Activated CD4-positive, CD25-positive, alpha-beta regulatory T cell treated with anti-CD3 and anti-CD28 coated beads, Interleukin-2, amount 50 U/mL, for 24 hours (primary cell): ENCODE results near the gene GADL1.

Experiments used
- ATAC-seq, 2 donors: fragments of 150-1000 bp; cut with Tn5 transposase; one replicate each; pipeline ENCODE4 v1.10.0; 2021; ENCODE audit warnings: mild to moderate bottlenecking in 1 of 2, moderate library complexity in 1 of 2

Gene GADL1

DNA sequence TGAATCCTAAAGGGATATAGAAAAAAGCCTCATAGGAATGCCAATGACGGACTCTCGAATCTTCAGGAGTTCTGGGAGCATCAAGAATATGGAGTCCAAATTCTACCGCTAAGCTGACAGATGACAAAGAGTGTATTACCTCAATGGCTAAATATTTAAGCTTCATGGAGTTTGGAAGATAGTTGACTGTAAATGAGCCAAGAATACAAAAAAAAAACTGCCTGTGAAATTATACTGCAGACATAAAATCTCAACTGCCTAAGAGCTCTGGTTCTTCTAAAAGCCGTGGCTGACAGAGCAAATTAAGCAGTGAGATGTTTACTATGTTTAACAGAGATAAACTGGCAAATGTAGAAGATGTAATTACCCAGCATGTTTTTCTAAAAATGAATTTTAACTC lies 140.0 kb downstream of the GADL1 start:
- no peak for ATAC-seq

DNA sequence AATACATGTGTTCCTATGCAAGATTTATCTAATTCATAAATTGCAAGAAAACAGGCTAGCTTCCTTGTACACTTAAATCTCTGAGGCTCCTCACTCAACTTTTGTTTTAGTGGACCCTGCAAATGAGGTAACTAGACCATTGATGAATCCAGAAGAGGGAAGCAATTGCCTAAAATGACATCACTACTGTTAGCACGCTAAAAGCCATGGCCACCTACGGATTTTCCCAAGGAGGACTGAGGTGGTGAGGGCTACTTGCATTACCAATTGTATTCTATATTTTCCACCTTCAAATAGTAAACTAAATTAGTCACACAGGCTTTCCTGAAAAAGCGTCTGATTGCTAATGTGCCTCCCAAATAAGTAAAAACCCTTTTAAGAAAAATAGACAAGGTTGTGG lies 140.7 kb downstream of the GADL1 start:
- ATAC-seq: no peak

DNA sequence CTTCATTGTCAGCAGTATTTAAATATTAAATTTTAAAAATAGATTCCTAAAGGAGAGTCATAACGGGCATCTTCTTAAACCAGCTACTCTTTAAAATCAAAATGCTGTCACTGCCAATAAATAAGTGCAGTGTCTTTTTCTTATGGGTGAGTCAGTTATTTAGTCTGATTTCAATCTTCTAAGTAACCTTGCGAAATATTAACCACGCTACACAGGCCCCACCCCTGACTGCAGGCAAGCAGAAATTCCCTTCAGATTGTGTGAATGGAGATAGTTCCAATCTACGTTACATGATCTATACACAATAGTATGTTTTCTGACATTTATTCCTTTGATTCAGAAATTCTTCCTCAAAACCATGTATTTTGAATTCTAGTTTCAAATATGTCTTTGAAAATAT lies 141.5 kb downstream of the GADL1 start:
- no peak for ATAC-seq

DNA sequence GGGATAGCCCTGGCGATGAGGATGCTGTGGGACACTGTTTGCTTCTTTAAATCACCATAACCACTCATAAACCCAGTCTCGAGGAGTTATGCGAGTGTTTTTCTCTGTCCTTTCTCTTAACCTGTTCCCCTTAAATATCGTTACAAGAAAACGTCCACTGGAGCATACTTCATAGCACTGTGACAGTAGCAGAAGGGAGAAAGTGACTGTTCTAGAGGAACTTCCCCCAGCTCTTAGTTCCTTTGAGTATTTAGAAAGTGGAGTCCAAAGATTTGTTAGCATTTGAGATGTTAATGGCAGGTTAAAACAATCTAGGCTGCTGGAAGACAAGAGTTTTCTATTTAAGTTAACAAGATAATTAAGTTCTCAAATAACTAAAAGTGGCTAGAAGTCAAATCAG lies 142.0 kb downstream of the GADL1 start:
- ATAC-seq: no peak

DNA sequence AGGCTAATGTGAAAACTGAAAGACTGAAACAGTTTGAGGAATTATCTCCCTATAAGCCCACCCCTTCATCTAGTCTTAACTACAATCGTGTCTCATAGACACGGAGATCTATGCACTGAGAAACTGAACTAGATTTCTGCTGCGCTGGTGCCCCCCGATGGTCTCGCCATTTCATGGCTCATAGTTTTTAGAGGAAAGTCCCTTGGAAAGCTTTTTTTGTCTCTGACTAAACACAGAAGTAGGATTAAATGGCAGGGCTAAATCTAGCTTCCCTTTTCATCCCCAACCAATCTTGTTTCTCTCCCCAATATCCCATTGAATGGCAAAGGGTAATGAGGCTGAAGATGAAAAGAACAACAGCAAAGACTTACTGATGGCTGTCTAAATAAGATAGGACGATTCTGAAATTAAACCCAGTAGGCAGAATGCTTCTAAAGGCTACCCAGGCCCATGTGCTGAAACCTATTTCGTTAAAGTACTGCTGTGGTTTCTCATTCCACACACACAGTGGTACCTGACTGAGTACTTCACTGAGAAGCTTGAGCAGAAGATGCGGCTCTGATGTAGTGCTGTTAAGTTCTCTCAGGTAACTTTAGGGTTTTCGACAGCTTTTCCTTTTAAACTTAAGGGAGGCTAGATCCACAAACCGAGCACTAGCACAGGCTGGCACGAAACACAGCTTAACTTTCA lies 142.7 kb downstream of the GADL1 start:
- ATAC-seq: peak; percentile 23 to 27

DNA sequence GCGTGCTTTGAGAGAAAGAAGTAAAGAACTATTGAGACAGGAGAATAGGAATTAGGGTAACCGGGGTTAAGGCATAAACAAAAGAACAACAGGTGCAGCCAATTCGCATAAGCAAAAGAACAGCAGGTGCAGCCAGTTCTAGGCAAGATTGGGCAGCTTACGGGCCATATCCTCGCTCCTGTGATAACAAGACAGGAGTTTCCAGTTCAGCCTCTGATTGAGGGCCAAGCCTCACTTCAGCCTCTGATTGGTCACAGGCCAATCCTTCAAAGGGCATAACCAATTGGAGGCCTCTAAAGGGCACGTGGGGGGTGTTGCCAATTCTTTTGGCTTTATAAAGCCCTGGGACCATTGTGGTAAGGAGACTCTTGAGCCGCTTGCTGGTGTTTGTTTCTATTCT lies 143.5 kb downstream of the GADL1 start:
- no peak for ATAC-seq

DNA sequence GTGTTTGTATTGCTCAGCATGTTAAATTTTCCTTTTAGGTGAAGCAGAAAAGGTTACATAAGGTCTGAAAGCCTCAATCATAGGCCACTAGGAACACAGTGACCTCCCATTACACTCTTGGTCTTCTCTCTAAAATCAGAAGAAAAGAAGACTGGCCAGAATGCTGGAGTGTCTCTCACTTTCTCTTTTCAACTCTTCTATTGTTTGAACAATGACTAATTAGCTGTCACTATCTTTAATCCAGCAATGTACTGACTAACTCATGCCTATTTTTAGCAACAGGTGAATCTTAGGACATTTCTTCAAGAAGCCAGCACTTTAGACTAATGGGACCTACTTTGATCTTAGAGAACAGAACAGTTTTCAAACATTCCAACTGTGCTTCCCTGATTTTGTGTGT lies 145.2 kb downstream of the GADL1 start:
- ATAC-seq: peak; percentile 72 to 78

DNA sequence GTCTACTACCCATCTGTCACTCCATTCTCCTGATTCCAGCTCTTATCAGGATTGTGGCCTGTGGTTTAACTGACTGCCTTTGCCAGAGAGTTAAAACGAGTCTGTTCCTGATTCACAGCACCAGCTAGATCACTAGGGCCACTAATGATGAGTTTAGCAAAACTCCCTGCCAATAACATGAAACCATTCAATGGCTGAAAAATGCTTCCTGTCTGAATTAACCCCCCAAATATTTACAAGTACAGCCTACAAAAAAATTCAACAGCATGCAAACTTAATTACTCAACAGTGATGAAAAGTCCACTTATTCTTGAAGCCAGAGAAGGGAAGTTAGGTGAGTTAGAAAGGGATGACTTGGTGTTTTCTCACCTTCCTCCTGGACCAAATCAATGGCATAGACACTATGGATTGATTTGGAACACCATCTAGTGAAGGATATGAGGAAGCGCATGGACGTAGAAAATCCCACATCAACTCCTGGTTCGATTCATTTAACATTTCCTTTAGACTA lies 146.6 kb downstream of the GADL1 start:
- ATAC-seq: no peak

DNA sequence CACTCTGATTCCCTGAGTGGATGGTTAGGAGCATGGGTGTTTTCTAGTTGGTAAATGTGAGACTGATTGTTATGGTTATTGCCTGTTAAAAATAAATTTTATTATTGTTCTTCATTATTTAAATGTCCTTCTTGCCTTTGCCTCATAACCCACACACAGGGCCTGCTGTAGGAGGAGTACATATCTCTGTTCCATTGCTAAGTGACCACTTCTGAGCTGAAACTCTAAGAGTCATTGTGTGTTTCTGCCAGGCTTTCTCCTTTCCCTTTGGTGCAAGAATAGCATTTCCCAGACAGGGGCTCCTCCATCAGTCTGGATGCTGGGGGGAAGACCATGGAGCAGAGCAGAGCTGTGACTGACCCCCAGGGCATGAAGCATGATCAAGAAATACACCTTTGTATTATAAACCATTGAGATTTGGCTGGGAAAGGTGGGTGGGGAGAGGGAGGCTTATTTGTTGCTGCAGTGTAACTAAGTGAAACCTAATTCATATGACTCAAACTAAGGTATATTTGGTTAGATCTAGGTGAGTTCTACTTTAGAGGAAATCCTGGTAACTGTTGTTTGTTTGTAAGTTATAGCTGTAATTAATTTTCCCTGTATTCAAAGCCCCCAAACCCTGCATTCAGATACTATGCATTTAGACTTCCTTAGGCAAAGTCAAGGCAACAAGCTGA lies 150.7 kb downstream of the GADL1 start:
- no peak for ATAC-seq

DNA sequence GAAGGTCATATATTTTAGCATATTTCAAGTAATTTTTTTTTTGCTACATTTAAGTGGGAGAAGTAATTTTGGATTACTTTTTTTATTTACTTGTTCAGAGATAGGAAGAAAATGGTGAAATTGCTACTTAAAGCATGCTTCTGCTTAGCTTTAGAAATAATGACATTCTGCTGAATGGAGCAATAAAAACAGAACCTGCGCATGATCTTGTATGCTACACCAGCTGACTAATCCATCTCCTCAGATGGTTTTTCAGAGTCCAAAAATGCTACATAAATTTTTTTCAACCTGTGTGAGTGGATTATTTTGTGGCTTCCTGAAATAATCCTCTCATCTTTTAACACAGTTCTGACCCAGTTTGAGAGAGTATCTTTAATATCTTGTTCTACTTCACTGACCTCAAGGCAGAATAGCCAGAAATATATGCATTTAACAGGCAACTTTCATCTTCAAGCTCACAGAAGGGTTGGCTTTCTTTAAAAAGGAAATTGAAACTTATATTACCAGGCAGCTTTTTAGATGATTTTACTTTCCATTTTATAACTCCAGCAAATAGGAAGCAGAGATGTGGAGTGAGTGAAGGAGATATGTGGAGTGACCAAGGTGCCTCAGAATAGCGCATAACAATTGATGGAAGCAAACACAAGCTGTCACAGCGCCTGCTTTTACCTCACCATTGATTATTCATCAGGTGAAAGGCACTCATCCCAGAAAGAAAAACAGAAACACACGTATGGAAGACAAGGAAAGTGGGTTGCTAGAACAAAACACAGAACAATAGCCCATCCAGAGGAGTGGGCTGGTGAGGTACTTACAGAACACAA lies 151.5 kb downstream of the GADL1 start:
- ATAC-seq: no peak

DNA sequence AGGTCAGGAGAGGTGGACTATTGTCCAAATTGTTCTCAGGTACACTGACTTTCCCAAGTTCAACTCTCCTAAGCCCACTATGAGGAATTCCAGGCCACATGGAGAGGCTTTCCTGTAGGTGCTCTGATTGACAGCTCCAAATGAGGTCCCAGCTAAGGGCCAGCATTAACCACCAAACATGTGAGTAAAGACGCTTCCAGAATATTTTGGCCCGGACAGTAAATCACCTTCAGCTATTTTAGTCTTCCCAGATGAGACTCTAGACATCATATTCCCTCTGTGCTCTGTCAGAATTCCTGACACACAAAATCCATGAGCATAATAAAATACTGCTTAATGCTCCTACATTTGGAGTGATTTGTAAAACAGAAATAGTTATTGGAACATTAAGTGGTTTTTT lies 152.6 kb downstream of the GADL1 start:
- ATAC-seq: no peak

DNA sequence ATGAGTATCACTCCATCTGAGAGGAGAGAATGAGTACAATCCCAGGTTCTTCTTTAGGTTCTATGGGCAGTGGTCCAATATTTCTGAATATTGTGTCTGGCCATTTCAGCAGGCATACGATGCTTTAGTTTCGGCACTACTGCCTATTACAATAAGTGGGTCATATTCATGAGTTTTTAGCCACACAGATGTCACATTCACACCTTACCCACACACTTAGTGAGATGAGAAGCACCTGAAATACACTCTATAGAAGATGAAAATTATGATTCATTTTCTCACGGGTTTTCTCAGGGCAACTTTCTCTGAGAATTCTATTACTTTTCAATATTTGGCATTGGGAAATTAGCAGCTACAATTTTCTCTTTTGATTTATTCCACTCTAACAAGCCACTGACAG lies 155.9 kb downstream of the GADL1 start:
- ATAC-seq: peak; percentile 53 to 59

DNA sequence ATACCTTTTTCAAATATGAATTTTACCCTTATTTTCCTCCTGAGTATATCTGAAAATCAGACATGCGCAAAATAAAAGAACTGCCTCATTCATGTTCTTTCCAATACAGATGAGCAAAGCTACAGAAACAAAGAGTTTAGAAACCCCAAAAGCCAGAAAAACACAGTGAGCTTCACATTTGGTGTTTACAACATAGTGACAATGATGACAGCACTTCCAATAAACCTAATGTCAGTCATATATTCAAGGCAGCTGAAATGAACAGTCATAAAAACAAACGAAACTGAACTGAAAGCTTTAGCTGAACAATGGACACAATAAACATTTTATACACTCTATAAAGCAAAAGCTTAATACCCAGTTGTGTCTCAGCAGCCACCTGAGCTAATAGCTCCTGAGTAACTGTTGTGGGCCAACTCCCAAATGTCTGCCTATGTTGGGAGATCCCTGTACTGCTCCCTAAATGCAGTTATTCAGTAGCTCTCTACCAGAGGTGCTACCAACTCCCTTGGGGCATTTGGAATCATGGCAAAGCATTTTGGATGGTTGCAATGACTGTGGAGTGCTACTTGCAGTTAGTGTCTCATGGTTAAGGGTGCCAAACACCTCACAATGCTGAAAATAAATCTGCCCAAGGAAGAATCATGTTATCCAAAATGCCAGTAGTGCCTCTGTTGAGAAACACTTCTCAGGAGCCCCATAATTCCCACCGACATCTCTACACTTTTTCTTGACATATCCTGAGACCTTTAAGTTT lies 156.5 kb downstream of the GADL1 start:
- peak; percentile 43 to 58 for ATAC-seq

DNA sequence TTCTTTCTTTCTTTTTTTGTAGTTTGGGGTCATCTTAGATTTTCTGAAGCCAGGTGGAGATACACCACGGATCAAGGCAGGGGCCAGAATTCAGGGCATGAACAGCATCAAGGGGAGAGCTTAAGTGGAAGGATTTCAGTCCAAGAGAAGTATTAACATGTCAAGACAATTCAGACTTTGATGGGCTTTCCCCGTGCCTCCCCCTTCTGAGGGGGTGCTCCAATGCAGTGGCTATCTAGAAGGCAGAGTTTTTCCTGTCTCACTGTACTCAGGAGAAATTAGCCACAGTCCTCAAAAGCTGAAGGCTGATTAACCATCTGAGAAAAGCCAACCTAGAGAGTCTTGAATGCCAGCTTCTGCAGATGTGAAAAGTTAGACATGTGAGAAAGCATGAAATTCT lies 160.8 kb downstream of the GADL1 start:
- no peak for ATAC-seq

DNA sequence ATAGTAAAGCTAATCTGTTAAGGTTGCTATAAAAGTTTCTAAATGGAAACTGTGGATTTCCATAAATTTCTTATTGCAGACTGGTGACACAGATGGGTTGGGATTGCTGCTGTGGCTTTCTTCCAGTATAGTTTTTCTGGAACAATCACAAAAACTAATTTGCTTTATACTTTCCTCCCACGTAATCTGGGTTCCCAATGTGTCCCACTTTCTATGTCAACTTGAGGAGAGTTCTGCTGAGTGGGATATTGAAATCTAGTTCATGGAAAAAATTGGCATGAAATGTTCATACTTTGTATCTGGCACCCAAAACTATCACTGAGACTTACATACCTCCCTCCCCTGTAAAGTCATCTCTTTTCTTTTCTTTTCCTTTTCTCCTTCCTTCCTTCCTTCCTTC lies 161.3 kb downstream of the GADL1 start:
- no peak for ATAC-seq

DNA sequence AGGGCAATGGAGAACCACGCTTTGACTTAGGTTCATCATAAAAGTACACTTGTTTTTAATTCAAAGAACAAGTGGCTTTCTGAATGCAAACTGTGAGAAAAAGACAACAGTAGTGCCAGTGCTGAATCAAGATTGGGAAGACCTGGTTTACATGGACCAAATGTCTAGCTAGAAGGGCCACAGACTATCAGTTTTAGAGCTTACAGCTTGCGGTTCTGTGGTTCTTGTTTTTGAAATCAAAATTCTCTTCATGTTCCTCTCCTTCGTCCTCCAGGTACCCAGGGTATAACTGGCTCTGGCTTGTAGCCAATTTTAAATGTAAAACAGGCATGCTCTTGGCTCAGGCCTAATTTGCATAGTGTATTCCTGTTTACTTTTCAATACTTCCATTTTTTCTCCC lies 163.5 kb downstream of the GADL1 start:
- no peak for ATAC-seq

DNA sequence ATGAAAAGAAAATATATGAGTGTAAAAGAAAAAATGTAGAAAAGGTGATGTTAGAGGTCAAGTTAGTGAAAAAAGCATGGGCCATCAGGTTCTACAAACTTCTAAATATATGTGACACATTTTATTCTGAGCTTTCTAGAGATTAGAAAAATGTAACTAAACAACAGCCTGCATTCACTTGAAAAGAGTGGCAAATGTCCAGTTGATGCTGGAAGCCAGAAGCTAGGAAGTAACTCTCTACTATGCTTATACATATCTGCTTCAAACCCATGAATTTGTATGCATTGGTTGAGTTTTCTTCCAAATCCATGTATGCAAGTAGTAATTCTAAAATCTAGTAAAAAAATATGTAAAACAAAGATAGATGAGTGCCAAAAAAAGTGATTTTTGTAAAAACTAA lies 164.5 kb downstream of the GADL1 start:
- ATAC-seq: no peak

DNA sequence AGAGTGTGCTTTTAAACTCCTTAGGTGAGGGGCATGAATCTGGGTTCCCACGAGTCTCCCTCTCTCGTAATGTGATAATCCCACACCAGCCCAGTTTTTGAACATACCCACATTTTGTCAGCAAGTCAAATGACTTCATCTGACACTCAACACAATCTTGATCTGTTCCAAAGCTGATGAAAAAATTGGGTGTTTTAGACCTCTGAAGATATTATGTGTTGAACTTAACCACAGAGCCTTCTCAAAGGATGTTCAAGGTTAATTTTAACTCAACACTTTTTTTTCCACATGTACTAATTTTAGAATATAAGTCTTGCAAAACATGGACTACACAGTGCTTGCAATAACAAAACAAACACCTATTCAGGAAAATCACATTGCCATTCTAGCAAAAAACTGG lies 164.9 kb downstream of the GADL1 start:
- ATAC-seq: no peak

DNA sequence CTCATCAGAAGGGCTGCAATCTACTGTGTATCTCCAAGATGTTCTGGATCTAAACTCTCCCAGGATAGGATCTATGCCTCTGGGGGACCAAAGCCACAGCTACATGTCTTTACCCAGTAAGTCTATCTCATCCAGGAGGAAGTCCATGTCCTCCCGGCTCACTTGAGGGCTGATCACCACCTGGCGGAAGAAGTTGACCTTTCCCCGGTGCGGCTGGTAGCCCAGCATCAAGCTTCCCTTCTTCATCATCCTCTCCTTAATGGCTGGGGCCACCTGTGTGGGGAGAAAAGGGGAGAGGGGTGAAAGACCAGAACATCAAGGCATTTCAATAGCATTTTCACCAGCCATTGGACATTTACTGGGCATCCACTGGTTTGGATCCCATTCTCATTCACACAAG lies 166.3 kb downstream of the GADL1 start:
- ATAC-seq: no peak

DNA sequence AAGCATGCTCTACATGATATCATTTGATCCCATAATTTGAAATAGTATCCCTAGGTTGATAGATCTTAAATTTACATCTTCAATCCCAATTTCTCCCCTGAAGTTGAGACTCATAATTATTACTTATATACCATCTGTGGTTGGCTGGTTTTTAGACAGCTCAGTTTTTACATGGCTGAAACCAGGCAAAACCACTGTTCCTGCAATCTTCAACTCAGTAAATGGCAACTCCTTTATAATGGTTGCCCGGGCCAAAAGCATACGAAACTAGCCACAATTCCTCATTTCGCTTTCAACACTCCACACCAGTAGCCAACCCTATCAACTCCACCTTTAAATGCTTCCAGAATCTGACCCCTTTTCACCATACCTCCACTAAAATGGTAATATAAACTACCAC lies 169.6 kb downstream of the GADL1 start:
- ATAC-seq: no peak

DNA sequence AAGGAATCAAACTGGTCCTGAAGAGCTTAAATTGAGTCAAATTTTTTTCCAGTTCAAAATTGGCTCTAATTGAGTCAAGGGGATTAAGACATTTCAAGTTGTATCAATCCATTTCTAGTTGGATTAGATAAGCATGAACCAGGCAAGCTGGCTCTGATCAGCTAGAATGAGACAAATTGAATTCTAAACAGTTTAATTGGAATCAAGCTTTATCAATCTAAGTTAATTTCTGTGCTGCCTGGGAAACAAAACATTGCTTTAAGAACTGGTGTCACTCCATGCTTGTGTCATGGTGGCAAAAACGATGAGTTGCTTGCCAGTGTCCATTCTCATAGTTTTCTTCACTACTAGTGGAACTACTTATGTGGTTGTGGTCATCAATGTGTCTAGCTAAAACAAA lies 171.2 kb downstream of the GADL1 start:
- no peak for ATAC-seq

DNA sequence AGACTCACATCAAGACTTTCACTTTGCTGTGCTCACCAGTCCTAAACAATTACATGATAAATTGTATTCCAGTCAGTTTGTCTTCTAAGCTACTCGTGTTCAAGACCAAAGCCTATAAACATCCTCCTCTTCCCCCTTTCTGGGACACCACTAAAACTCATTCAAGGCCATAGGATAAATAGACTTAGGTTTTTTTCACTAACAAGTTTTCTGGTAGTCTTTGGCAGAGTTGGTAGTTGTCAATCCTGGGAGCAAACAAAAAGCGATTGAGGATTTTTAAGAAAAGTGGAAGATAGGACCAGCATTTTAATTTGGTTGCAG lies 173.2 kb downstream of the GADL1 start:
- no peak for ATAC-seq
